ENCODE results near the gene ETNPPL. TPM values are rescaled to one million over a fixed set of nuclear protein-coding genes. Genes with fewer than 3 reads are reported as not detected.

The ETNPPL gene
- polyA plus RNA-seq, 1 donor from 2014 or later = 0.45 TPM

GRCh38 chr4:108779958-108780357 lies 17.1 kb upstream of the ETNPPL start:
- Histone ChIP-seq H3K9me3 (ENCODE audit: low read length) (no peaks in the 10 kb centered on the region), H3K79me2 (replicated peaks; ENCODE audit: insufficient read depth, low read length) (no peaks in the 10 kb centered on the region), H3K27ac (ENCODE audit: low read length) (no peak overlapping the region), H3K9me2 (ENCODE audit: insufficient read depth, low read length) (no peaks in the 10 kb centered on the region), H3K36me3 (ENCODE audit: insufficient read depth, low read length) (no peaks in the 10 kb centered on the region), H3K27me3 (ENCODE audit: insufficient read depth, low read depth, low read length) (no peaks in the 10 kb centered on the region), H4K20me1 (ENCODE audit: insufficient read depth) (no peaks in the 10 kb centered on the region), H3K9ac (ENCODE audit: low read length) (no peak overlapping the region), H3K4me2 (ENCODE audit: low read length) (no peak overlapping the region), H3K4me3 (ENCODE audit: low read length) (no peak overlapping the region), H3F3A (ENCODE audit: insufficient read depth, low read length, poor library complexity, severe bottlenecking) (no peaks in the 10 kb centered on the region), H2AFZ (ENCODE audit: low read depth, low read length) (no peak overlapping the region)
- TF ChIP-seq EZH2 (IDR thresholded peaks at IDR 0.05; ENCODE audit: borderline replicate concordance, insufficient read depth, low read length, poor library complexity, severe bottlenecking) (no peak), POLR2AphosphoS5 (IDR thresholded peaks at IDR 0.05) (no peak), TAF1 (IDR thresholded peaks at IDR 0.05; ENCODE audit: low read depth) (no peak), EP300 (conservative IDR thresholded peaks at IDR 0.05; ENCODE audit: poor library complexity, severe bottlenecking) (peak; percentile 25), RAD21 (conservative IDR thresholded peaks at IDR 0.05) (no peak), REST (IDR thresholded peaks at IDR 0.05; ENCODE audit: borderline replicate concordance) (peak; percentile 93), MXI1 (conservative IDR thresholded peaks at IDR 0.05; ENCODE audit: poor library complexity, severe bottlenecking) (no peak), SMC3 (conservative IDR thresholded peaks at IDR 0.05; ENCODE audit: poor library complexity) (no peak)
- TF ChIP-seq, protein P1, sequence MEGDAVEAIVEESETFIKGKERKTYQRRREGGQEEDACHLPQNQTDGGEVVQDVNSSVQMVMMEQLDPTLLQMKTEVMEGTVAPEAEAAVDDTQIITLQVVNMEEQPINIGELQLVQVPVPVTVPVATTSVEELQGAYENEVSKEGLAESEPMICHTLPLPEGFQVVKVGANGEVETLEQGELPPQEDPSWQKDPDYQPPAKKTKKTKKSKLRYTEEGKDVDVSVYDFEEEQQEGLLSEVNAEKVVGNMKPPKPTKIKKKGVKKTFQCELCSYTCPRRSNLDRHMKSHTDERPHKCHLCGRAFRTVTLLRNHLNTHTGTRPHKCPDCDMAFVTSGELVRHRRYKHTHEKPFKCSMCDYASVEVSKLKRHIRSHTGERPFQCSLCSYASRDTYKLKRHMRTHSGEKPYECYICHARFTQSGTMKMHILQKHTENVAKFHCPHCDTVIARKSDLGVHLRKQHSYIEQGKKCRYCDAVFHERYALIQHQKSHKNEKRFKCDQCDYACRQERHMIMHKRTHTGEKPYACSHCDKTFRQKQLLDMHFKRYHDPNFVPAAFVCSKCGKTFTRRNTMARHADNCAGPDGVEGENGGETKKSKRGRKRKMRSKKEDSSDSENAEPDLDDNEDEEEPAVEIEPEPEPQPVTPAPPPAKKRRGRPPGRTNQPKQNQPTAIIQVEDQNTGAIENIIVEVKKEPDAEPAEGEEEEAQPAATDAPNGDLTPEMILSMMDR (IDR thresholded peaks at IDR 0.05; ENCODE audit: poor library complexity, severe bottlenecking) = no peak

DNA sequence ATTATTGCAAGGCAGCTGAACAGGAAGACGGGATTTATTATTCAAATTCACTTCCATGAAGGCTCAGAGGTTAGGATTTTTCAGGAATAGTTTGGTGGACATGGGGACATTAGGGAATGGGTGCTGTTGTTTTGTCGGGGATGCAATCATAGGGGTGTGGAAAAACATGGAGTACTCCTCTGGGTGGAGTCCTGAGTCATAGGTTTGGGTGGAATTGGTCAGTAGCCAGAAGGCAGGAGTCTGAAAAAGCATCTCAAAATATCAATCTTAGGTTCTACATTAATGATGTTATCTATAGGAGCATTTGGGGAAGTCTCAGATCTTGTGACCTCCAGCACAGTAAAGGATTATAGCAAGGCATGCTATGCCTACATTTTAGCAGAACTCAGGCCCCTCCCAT lies 14.5 kb upstream of the ETNPPL start:
- Histone ChIP-seq H3F3A (ENCODE audit: insufficient read depth, low read length, poor library complexity, severe bottlenecking) (no peaks in the 10 kb centered on the region), H3K4me3 (ENCODE audit: low read length) (no peak overlapping the region), H3K27me3 (ENCODE audit: insufficient read depth, low read depth, low read length) (no peaks in the 10 kb centered on the region), H3K9me2 (ENCODE audit: insufficient read depth, low read length) (no peaks in the 10 kb centered on the region), H4K20me1 (ENCODE audit: insufficient read depth) (no peaks in the 10 kb centered on the region), H3K36me3 (ENCODE audit: insufficient read depth, low read length) (no peaks in the 10 kb centered on the region), H3K4me2 (ENCODE audit: low read length) (no peak overlapping the region), H3K79me2 (replicated peaks; ENCODE audit: insufficient read depth, low read length) (no peaks in the 10 kb centered on the region), H3K9ac (ENCODE audit: low read length) (no peak overlapping the region), H3K9me3 (ENCODE audit: low read length) (no peaks in the 10 kb centered on the region), H2AFZ (ENCODE audit: low read depth, low read length) (no peak overlapping the region), H3K27ac (ENCODE audit: low read length) (no peak overlapping the region)
- TF ChIP-seq MXI1 (conservative IDR thresholded peaks at IDR 0.05; ENCODE audit: poor library complexity, severe bottlenecking) (no peak), EP300 (conservative IDR thresholded peaks at IDR 0.05; ENCODE audit: poor library complexity, severe bottlenecking) (no peak), RAD21 (conservative IDR thresholded peaks at IDR 0.05) (no peak), POLR2AphosphoS5 (IDR thresholded peaks at IDR 0.05) (no peak), SMC3 (conservative IDR thresholded peaks at IDR 0.05; ENCODE audit: poor library complexity) (no peak), EZH2 (IDR thresholded peaks at IDR 0.05; ENCODE audit: borderline replicate concordance, insufficient read depth, low read length, poor library complexity, severe bottlenecking) (no peak), REST (IDR thresholded peaks at IDR 0.05; ENCODE audit: borderline replicate concordance) (no peak), TAF1 (IDR thresholded peaks at IDR 0.05; ENCODE audit: low read depth) (no peak)
- TF ChIP-seq, protein P1 (IDR thresholded peaks at IDR 0.05; ENCODE audit: poor library complexity, severe bottlenecking) = no peak

Data from neural cell (in vitro differentiated cells).